Kidney (tissue), 14 donors: ENCODE measurements around the gene SNTG2. TPM values are rescaled to one million over a fixed set of nuclear protein-coding genes. Genes with fewer than 3 reads are reported as not detected.

Experiments used
- DNase-seq, 5 donors: peaks; one replicate each; pipeline ENCODE4 v3.0.0-alpha.2; 2013 to 2020
- FAIRE-seq: peaks from 2 replicates; lab custom pipeline; 2012; peaks lifted over from hg19 to GRCh38; lab: Jason Lieb, UNC
- H3K27ac ChIP-seq, 2 donors: one replicate each; pipeline ENCODE4 v1.7.0; 2013; ENCODE audit warnings: low read depth in 2 of 2, low read length in 2 of 2, inconsistent platforms in 1 of 2
- H3K27me3 ChIP-seq: one replicate; pipeline ENCODE4 v1.7.1; 2013; ENCODE audit warnings: low read length, inconsistent platforms; ENCODE audit not compliant: control insufficient read depth, insufficient read depth
- H3K36me3 ChIP-seq, 3 donors: one replicate each; pipeline versions ENCODE4 v1.7.0 to v1.7.1; 2013; ENCODE audit warnings: low read length in 3 of 3, control low read depth in 1 of 3, inconsistent platforms in 1 of 3; ENCODE audit not compliant: insufficient read depth in 3 of 3, control insufficient read depth in 2 of 3
- H3K4me1 ChIP-seq, 3 donors: one replicate each; pipeline versions ENCODE4 v1.7.0 to v1.7.1; 2013; ENCODE audit warnings: low read length in 3 of 3, inconsistent platforms in 1 of 3, low read depth in 1 of 3; ENCODE audit not compliant: control insufficient read depth in 2 of 3, insufficient read depth in 2 of 3
- H3K4me3 ChIP-seq, 3 donors: one replicate each; pipeline versions ENCODE4 v1.7.0 to v1.8.1; 2013; ENCODE audit warnings: low read length in 3 of 3, control low read depth in 1 of 3, inconsistent platforms in 1 of 3
- H3K9ac ChIP-seq, 3 donors: one replicate each; pipeline versions ENCODE4 v1.7.0 to v1.7.1; 2013; ENCODE audit warnings: low read length in 3 of 3, control low read depth in 1 of 3, inconsistent platforms in 1 of 3
- H3K9me3 ChIP-seq, 3 donors: one replicate each; pipeline versions ENCODE4 v1.7.0 to v1.7.1; 2013; ENCODE audit warnings: low read length in 3 of 3, control low read depth in 1 of 3, inconsistent platforms in 1 of 3; ENCODE audit not compliant: control insufficient read depth in 2 of 3, insufficient read depth in 1 of 3
- CTCF ChIP-seq: IDR thresholded peaks from 3 replicates; pipeline ENCODE4 v1.5.1; 2012; ENCODE audit warnings: mild to moderate bottlenecking, moderate library complexity, borderline replicate concordance; ENCODE audit not compliant: insufficient read depth; ENCODE audit errors: extremely low read depth
- intact Hi-C: fragments of 100-400 bp; cut with DNase I; formaldehyde crosslinking; loops from one replicate; pipeline ENCODE4 v1.11.1; 2022
- polyA plus RNA-seq: library from polyadenylated mRNA; stranded (reverse); fragments of 350-450 nt; fragmentation: Illumina TruSeq; extraction: RNeasy Lipid Tissue Mini Kit (QIAGEN cat#74804); gene quantifications from one replicate; pipeline ENCODE4 v1.2.3, GENCODE V29; 2014; ENCODE audit warnings: low read depth, low replicate concordance; ENCODE audit not compliant: insufficient read depth
- total RNA-seq: library from RNA; stranded (reverse); fragmentation: NEBNext Ultra II Directional; extraction: Animal tissue kit (Norgen Biotek cat#: 25700); gene quantifications from one replicate; pipeline ENCODE4 v1.2.1, GENCODE V29; 2021
- donor health status: control.
- donor health status: control.
- donor health status: control.
- donor health status: control.
- donor health status: control.
- donor health status: DM: yes; HTN: yes; CAD: no.
- donor health status: Normal renal cell carcinoma (clear cell type).

Gene SNTG2
- total and polyA plus RNA-seq, 2 donors from 2014 or later, result 2.2 TPM; not detected in 1

- Histone ChIP-seq H3K9ac (no peak overlapping the region), H3K4me1 (no peaks in the 10 kb centered on the region), H3K36me3 (no peaks in the 10 kb centered on the region), H3K27me3 (no peaks in the 10 kb centered on the region), H3K4me3 (no peak overlapping the region), H3K27ac (no peak overlapping the region), H3K9me3 (peaks cover 0 to 2% (median 0%) of the 10 kb centered on the region in 3 donors)
- TF ChIP-seq CTCF, result no peak
- FAIRE-seq (no peak), DNase-seq (peak in 4 of 5 donors; percentile 69 to 80 (median 72))
- intact Hi-C loops, result no loop called here
Observed at GRCh38 chr2:1162768-1163584, 212.3 kb downstream of the SNTG2 start.

GRCh38 chr2:1166976-1167375 is 216.3 kb downstream of the SNTG2 start:
- no peaks in the 10 kb centered on the region for H3K4me1 ChIP-seq
- H3K36me3 ChIP-seq, result no peaks in the 10 kb centered on the region
- intact Hi-C loops, result no loop called here
- FAIRE-seq (no peak), DNase-seq (no peak)
- H3K27ac ChIP-seq, result no peak overlapping the region
- no peak overlapping the region for H3K9ac ChIP-seq
- TF ChIP-seq CTCF, result no peak
- no peak overlapping the region for H3K4me3 ChIP-seq
- H3K27me3 ChIP-seq, result no peaks in the 10 kb centered on the region
- no peaks in the 10 kb centered on the region for H3K9me3 ChIP-seq

GRCh38 chr2:1168846-1169245 is 218.2 kb downstream of the SNTG2 start:
- TF ChIP-seq CTCF, result no peak
- Histone ChIP-seq H3K4me1 (no peaks in the 10 kb centered on the region), H3K36me3 (no peaks in the 10 kb centered on the region), H3K27me3 (no peaks in the 10 kb centered on the region), H3K4me3 (no peak overlapping the region), H3K27ac (no peak overlapping the region), H3K9ac (no peak overlapping the region), H3K9me3 (no peaks in the 10 kb centered on the region)
- FAIRE-seq, result no peak
- intact Hi-C loops, result no loop called here
- DNase-seq, result no peak
